ENCODE results near the gene CNTN4. TPM values are rescaled to one million over a fixed set of nuclear protein-coding genes. Genes with fewer than 3 reads are reported as not detected.

CNTN4 gene
- total RNA-seq, 1 donor from 2014 or later: 16.5 TPM

- Histone ChIP-seq H3K4me3 (ENCODE audit: low read depth, low read length) (no peak overlapping the region), H3K36me3 (ENCODE audit: control insufficient read depth, insufficient read depth, low read length) (no peaks in the 10 kb centered on the region), H3K27me3 (ENCODE audit: control insufficient read depth, insufficient read depth, low read length) (no peaks in the 10 kb centered on the region)
- no peak for DNase-seq (ENCODE audit: low read depth)
- TF ChIP-seq CTCF (IDR thresholded peaks at IDR 0.05; ENCODE audit: insufficient read depth, low read length, poor library complexity, severe bottlenecking): no peak
Observed at GRCh38 chr3:2770451-2770850, 671.8 kb downstream of the CNTN4 start.

- H3K27me3 ChIP-seq (ENCODE audit: control insufficient read depth, insufficient read depth, low read length): no peaks in the 10 kb centered on the region
- TF ChIP-seq CTCF (IDR thresholded peaks at IDR 0.05; ENCODE audit: insufficient read depth, low read length, poor library complexity, severe bottlenecking): no peak
- DNase-seq (ENCODE audit: low read depth): no peak
- H3K4me3 ChIP-seq (ENCODE audit: low read depth, low read length): no peak overlapping the region
- H3K36me3 ChIP-seq (ENCODE audit: control insufficient read depth, insufficient read depth, low read length): no peaks in the 10 kb centered on the region
Observed at GRCh38 chr3:2771193-2771592, 672.5 kb downstream of the CNTN4 start.

GRCh38 chr3:2771741-2772140 lies 673.1 kb downstream of the CNTN4 start:
- TF ChIP-seq CTCF (IDR thresholded peaks at IDR 0.05; ENCODE audit: insufficient read depth, low read length, poor library complexity, severe bottlenecking): no peak
- no peak for DNase-seq (ENCODE audit: low read depth)
- Histone ChIP-seq H3K36me3 (ENCODE audit: control insufficient read depth, insufficient read depth, low read length) (no peaks in the 10 kb centered on the region), H3K27me3 (ENCODE audit: control insufficient read depth, insufficient read depth, low read length) (no peaks in the 10 kb centered on the region), H3K4me3 (ENCODE audit: low read depth, low read length) (no peak overlapping the region)

DNA sequence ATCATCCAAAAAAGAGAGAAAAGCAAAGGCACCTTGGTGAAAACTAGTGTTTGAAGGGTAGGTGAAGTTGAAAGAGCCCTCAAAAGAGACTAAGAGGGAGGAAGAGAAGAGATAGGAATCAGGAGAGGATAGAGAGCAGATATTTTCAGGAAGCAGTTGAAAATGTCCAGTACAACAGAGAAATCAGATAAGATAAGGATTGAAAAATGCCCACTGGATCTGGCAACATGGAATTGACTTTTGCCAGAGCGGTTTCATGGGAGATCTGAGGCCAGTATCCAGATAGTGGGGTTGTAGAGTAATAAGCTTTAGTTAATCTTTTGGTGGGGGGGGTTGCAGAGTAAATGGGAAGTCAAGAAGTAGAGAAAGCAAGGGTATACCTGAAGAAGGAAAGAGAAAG lies 674.1 kb downstream of the CNTN4 start:
- TF ChIP-seq CTCF (IDR thresholded peaks at IDR 0.05; ENCODE audit: insufficient read depth, low read length, poor library complexity, severe bottlenecking): no peak
- Histone ChIP-seq H3K27me3 (ENCODE audit: control insufficient read depth, insufficient read depth, low read length) (no peaks in the 10 kb centered on the region), H3K36me3 (ENCODE audit: control insufficient read depth, insufficient read depth, low read length) (no peaks in the 10 kb centered on the region), H3K4me3 (ENCODE audit: low read depth, low read length) (no peak overlapping the region)
- DNase-seq (ENCODE audit: low read depth): no peak

DNA sequence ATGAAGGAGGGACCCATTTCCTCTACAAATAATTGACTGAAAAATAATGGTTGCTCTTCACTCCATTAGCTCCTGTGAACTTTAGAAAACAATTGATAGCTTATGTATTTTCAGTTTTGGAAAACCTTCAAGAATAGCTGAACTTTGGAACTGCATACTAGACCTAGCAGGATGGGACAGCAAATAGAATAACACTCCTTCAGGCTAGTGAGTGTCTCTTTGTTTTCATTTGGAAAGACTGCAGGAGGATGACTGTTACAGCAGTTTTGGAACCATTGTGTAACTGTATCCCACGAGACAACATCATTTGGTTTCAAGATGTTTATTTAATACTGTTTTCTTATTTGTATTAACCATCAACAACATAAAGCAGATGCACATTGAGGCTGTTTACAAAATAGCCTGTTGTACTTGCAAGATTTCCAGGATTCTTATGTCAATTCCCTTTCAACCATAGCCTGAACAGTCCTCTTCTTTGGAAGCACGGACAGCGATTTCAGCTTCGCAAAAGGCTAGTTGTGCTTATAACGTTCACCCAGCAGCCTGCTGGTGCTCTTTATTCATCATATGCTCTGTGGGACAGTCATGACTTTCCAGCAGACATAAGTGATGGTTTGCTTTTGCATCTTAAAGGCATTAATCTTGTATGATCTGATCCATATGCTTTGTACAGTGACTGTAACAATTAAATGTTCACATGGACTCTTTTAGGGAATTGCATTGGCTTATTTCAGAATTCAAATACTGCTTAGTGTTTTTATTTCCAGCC lies 676.0 kb downstream of the CNTN4 start:
- H3K4me3 ChIP-seq (ENCODE audit: low read depth, low read length): no peak overlapping the region
- H3K27me3 ChIP-seq (ENCODE audit: control insufficient read depth, insufficient read depth, low read length): no peaks in the 10 kb centered on the region
- H3K36me3 ChIP-seq (ENCODE audit: control insufficient read depth, insufficient read depth, low read length): no peaks in the 10 kb centered on the region
- TF ChIP-seq CTCF (IDR thresholded peaks at IDR 0.05; ENCODE audit: insufficient read depth, low read length, poor library complexity, severe bottlenecking): no peak
- no peak for DNase-seq (ENCODE audit: low read depth)

GRCh38 chr3:2783261-2783660 lies 684.6 kb downstream of the CNTN4 start:
- H3K4me3 ChIP-seq (ENCODE audit: low read depth, low read length): no peak overlapping the region
- no peak for DNase-seq (ENCODE audit: low read depth)
- TF ChIP-seq CTCF (IDR thresholded peaks at IDR 0.05; ENCODE audit: insufficient read depth, low read length, poor library complexity, severe bottlenecking): no peak
- no peaks in the 10 kb centered on the region for H3K36me3 ChIP-seq (ENCODE audit: control insufficient read depth, insufficient read depth, low read length)
- no peaks in the 10 kb centered on the region for H3K27me3 ChIP-seq (ENCODE audit: control insufficient read depth, insufficient read depth, low read length)

Data from kidney epithelial cell (primary cell).